ENCODE results near the gene SAMD8.

DNA sequence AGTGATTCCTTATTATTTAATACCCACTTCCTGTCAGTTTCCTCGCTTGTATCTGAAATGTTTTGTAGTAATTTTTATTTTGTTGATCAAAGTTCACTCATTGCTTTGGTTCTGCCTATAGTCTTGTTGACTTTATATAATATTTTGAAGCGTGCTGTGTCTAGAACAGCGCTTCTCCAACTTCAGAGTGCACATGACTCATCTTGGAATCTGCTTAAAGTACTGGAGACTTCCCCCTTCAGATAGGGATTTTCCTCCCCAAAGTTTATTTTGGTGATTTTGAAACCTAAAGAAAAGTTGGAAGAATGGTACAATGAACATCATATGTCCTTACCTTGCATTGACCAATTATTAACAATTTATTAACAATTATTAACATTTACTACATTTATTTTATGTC is 118.5 kb downstream of the SAMD8 start:
- no peak for TF ChIP-seq POLR2A (IDR thresholded peaks at IDR 0.05; ENCODE audit: extremely low read depth, insufficient read length)
- TF ChIP-seq, protein P1, sequence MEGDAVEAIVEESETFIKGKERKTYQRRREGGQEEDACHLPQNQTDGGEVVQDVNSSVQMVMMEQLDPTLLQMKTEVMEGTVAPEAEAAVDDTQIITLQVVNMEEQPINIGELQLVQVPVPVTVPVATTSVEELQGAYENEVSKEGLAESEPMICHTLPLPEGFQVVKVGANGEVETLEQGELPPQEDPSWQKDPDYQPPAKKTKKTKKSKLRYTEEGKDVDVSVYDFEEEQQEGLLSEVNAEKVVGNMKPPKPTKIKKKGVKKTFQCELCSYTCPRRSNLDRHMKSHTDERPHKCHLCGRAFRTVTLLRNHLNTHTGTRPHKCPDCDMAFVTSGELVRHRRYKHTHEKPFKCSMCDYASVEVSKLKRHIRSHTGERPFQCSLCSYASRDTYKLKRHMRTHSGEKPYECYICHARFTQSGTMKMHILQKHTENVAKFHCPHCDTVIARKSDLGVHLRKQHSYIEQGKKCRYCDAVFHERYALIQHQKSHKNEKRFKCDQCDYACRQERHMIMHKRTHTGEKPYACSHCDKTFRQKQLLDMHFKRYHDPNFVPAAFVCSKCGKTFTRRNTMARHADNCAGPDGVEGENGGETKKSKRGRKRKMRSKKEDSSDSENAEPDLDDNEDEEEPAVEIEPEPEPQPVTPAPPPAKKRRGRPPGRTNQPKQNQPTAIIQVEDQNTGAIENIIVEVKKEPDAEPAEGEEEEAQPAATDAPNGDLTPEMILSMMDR (IDR thresholded peaks at IDR 0.05; ENCODE audit: low read depth, low read length), result no peak
- TF ChIP-seq MYC (IDR thresholded peaks at IDR 0.05; ENCODE audit: low read depth, low read length), result no peak
